NCI-H2196 (cell line): ENCODE results near the gene CASP5.
"Not testable (repeated sequence)": the region's sequence is repeated elsewhere in the genome, so short reads cannot be mapped to it uniquely, and the experiment has no call there.

Experiments
- DNase-seq: peaks from one replicate; lab custom pipeline; 2025; ENCODE audit not compliant: unreplicated experiment; lab: John Stamatoyannopoulos, UW

The CASP5 gene

DNA sequence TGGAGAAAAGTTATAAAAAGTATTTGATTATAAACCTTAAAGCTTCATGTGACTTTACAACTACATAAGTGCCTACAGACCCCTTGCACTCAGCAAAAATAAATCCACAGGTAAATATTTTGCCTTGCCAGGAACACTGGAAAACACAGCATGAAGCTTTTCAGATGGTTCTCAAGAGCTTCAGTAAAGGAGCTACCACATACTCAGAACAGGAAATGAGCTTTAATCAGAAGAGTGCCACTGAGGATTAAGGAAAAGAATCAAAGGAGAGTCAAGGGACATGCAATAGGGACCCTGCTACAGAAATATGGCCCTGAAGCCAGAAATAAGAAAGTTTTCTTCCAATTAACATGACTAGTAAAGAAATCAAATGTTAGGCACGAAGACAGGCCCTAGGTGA is 10.8 kb upstream of the CASP5 start:
- no peak for DNase-seq

DNA sequence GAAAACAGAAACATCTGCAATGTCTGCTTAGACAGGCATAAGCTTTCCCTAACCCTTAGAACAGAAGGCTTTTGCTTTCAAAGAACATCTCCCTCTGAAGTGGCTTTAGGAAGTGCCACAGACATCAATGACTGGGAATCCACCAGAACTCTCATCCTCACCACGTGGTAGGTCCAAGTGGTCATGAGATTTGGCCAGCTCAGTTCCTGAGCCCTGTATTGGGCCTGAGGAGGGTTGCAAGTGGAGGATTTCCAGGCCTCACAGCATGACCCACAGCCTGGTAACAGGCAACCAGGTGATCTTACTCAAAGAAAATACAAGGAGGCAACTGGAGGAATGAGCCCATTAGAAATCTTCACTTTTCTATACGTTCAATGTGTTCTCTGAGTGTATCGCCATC is 10.4 kb upstream of the CASP5 start:
- DNase-seq: no peak

DNA sequence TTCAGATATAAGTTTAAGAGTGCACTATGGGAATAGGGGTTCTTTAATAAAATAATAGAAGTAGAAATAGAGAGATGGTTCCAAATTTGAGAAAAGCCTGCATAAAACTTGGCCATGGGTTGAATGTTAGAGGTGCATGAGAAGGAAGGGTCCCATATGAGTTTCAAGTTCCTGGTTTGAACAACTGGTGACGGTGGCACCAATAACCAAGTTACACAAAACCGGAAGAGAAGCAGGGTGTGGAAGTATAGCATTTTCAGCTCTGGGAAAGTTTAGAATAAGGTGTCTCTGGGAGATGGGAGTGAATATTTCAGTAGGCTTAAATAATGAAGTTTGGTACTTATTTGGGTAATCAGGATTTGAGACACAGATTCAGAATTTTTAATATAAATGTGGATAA is 9.5 kb upstream of the CASP5 start:
- no peak for DNase-seq

DNA sequence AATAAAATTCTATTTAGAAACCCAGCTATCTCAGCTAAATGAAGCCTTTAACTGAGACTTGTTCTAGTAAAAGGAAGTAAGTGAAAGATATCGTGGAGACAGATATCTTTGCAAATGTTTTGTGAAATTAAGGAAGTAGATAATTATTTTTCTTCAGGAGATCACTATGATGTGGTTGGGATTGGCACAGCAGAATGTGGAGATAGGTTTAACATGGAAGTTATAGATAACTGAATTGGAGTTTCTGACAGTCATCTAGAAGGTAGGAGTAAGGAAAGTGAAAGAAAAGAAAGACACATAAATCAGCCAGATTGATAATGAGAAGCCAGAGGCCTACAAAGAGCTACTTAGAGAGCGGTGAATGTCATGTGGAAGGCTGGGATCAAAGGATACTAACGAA is 4.7 kb upstream of the CASP5 start:
- no peak for DNase-seq

DNA sequence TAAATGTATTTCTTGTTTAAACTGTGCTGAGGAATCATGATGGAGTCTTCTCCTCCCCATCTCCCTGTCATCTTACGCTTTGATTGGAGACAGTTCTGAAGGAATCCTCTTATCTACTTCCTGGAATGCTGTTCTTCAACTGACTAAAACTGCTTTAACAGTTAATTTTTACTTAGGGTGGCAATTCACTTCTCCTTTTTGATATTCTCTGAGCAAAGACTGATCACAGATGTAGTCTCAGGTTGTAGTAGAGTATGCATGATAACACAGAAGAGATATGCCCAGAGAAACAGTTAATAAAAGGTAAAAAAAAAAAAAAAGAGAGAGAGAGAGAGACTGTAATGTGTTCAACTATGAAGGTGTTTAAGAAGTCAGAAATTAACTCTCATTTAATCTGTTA is 1.4 kb upstream of the CASP5 start:
- no peak for DNase-seq

DNA sequence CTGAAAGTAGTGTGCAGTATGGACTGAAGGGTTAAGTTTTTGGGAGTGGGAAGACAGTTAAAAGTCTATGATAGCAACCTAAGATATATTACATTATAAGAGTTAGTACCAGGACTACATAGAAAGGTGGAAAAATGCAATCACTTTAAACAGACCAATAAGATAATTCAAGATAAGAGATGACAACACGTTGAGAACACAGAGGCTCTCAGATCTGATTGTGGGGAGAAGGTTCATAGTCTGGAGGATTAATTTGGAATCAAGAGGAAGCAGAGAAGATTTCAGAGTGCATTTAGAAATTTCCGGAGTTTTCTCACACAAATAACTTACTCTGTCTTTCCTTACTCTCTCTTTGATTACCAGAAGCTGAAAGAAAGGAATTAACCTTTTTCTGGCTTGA is 441 bp downstream of the CASP5 start:
- no peak for DNase-seq

DNA sequence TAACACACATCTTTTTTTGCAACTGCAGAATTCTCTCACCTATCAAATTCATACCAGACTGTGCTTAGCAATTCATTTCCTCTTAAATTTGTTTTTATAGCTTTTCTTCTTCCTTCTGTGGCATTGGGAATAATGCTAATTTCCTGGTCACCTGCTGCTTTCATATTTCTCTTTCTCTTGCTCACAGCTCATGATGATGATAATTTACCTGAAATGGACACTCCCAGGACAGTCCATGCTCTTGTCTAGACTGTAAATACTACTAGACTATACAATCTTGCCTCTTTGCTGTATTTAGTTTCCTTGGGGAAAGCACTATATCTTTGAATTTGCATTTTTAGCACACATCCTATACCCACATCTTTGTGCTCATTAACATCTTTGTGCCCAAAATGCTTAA is 15.5 kb downstream of the CASP5 start:
- DNase-seq: no peak

DNA sequence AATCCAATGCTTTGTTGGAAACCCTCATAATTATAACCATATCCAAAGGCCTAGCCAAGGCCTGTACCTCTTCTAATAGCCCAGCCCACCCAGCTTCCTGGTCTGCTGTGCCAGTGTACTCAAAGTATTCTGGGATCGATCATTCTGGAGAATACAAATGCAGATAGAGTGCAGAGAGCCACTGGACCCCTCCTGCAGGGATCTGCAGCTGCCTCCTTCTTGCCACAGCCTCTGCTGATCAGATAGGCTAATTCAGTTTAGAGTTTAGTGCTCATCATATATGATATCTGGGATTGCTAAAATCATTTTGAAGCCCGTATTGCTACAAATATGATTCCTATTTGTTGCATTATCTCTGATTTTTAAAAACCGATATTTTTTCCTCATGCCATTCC is 17.5 kb downstream of the CASP5 start:
- DNase-seq: no peak

DNA sequence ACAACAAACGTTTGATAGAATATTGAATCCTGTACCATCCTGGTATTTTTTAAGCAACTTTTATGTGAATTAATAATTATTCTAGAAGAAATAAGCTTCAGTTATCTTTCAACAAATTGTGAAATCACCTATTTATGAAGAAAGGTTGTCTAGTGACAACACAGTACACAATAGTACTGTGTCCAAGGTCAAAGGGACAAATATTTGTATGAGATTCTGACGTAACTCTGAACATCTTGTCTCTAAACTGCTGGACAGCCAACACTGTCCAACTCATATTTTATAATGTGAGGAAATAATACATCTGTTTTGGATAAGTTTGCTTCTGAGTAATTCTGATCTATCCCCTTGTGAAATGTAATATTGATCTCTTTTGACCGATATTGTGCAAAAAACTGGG is 18.9 kb downstream of the CASP5 start:
- DNase-seq: no peak

DNA sequence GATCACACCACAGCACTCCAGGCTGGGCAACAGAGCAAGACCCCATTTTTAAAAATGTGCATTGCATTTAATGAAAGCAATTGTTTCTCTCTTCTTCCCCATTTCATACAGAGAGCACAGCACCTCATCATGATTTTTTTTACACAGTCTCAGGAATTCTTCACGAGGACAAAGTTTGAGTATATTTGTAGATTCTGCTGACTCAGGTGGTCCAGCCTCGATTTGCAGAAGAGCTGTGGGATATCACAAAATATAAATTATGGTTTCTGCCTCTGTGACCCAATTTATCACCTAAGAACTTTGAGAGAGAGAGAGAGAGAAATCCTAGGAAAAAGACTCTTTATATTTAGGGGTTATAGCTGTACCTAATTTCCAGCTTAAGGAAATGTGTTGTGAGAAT is 19.8 kb downstream of the CASP5 start:
- DNase-seq: no peak

DNA sequence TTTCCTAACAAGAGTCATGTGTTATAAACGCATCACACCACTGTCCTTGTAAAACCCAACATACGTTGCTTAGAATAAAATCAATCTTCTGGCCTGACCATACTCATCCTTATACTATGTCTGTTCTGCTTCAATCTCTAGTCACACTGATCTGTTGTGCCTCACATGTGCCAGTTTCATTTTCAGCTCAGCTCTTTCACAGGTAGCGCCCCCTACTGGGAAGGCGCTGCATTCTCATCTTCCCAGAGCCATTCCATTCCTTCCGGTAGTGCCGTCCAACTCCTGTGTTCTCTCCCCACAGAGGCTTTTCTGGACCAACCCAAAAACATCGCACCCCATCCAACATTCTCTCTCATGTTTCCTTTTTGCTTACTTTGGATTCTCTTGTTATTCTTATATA is 22.2 kb downstream of the CASP5 start:
- no peak for DNase-seq

DNA sequence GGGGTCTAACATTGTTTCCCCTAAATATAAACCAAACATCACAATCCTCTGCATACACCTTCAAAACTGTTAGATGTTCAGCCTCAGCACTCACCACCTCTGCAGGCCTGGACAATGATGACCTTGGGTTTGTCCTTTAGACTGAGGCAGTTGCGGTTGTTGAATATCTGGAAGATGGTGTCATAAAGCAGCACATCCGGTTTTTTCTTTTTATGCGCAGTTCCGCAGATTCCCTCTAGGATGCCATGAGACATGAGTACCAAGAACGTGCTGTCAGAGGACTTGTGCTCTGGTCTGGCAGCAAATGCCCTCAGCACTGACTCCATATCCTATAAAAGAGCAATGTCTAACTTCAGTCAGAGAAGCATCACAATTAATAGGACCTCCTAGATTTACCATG is 22.8 kb downstream of the CASP5 start:
- no peak for DNase-seq

DNA sequence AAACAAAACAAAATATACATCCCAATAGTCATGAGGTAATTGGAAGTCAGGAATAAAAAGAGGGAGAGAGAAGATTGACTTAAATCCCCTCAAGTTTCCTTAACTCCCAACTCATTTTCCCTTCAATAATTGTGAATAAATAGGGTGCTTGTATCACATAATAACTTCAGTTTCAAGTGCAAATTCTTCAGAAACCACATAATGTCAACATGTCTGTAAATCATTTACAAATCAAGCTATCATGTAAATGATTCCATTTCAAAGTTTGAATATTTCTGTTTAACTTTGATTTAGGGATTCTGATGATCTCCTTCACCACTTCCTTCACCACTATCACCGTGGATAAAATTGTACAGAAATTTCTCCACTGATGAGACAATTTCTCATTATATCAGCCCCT is 23.2 kb downstream of the CASP5 start:
- DNase-seq: no peak

DNA sequence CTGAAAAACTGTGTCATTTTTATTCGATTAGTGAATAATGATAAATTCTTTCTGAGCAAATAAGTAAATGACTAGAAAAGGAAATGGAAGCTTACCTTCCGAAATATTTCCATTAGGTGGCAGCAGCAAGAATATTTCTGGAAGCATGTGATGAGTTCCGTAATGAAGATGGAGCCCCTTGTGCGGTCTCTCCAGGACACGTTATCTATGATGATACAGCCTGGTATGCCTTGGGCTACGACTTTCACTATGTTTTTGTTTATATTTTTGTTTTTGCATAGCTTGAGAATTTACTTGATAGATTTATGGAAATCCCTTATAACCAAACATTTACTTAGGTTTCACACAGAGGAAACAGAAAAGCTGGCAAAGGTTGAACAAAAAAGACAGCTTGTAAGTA is 25.7 kb downstream of the CASP5 start:
- DNase-seq: no peak

DNA sequence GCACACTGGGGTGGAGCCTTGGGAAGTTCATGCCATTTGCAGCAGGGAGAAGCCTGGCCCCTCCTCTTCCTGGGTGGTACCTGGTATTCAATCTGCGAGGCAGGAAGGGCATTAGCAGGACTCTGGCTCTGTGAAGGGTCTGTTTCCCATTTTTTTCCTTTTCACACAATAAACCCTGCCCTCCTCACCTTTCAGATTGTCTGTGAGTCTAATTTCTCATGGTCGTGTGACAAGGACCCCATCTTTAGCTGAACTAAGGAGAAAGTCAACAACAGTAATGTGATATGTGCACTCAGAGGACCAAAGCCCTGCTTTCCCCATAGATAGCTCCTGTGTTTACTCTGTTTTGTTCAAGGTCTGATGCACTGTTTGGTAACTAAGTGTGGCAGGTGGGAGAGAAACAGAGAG is 28.0 kb downstream of the CASP5 start:
- no peak for DNase-seq

DNA sequence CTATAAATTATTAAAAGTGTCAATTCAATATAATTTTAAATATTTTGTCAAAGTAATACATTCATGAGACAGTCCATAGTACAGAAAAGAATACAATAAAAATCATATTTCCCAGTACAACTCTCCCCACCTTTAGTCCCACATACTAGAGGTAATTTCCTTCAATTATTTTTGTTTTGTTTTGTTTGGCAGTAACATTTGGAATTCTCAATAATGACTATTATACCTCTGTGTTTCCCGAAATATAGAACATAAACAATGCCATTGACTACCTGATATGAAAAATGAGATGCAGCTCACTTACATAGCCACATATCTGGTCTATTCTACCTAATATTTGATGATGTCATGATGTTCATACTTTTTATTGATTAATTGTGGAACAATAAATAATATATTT is 30.2 kb downstream of the CASP5 start:
- DNase-seq: no peak

DNA sequence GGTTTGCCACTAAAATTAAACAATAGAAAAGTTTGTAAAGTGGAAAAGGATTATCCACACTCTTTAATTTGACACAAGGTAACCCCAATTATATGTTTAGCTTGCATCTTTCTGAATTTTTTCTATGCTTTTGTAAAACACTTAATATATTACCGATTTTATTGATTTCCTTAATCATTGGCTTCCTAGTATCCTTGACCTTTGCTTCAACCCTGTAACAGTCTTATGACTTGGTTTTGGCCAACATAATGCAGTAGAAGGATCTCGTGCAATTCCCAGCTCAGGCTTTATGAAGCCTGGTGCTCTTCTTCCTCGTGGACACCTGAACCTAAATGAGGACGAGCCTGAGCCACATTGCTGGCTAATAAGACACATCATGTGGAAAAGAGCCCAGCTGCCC is 31.0 kb downstream of the CASP5 start:
- DNase-seq: no peak

DNA sequence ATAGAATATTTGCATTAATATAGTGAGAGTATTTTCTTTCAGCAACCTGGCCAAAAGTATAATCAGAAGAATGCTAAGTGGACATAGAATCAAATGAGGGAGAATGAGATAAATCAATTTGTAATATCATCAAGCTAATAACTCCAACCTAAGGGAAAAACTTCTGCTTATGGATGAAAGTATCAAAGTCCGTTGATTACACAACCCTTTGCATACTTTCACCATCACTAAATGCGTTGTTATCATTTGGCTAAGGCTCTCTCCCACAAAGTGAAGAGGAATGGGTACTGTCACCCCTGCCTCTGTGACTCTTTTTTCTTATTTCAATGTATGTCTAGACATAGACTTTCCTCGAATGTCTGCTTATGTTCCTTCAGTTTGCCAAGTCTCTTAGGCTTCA is 38.2 kb downstream of the CASP5 start:
- DNase-seq: no peak

DNA sequence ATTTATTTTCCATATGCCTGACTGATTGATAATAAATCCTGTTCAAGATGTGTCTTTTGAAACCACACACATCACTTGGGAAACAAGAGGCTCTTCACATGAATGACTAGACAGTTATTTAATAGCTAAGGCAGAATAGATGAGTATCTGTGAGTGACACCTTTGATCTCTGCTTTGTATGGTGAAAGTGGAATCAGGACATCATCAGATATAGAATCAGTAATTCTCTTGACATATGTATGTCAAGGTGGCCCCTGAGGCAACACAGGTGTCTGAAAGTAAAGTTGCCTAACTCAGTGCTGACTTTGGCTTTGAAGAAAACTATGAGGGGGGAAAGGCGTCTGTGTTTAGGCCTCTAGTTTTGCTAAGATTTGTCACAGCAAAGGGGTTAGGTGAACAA is 43.1 kb downstream of the CASP5 start:
- DNase-seq: no peak

DNA sequence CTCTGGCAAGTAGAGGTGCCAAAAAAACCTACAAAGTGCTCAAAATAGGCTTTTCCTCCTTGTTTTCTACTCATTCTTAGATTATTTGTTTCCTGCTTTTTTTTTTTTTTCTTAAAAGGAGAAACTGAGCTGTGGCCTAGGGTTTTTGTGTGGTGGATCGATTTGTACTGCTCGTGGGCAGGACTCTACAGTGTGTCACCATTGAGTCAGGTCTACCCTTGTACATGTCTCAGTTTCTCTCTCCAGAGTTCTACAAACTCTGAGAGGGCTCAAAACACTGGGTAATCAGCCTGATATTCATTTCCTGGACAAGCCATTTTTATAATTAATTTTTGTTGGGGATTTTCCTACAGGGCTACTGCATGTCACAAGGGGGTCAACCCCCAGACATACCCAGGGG is 49.4 kb downstream of the CASP5 start:
- no peak for DNase-seq

DNA sequence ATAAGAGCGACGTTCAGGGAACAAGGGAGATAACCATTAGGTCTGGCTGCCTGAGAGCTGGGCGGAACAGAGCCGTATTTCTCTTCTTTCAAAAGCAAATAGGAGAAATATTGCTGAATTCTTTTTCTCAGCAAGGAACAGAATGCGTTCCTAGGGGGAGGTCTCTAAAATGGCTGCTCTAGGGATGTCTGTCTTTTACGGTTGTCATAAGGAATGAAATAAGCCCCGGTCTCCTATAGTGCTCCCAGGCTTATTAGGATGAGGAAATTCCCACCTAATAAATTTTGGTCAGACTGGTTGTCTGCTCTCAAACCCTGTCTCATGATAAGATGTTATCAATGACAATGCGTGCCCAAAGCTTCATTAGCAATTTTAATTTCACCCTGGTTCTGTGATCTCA is 50.0 kb downstream of the CASP5 start:
- DNase-seq: not testable (repeated sequence)

DNA sequence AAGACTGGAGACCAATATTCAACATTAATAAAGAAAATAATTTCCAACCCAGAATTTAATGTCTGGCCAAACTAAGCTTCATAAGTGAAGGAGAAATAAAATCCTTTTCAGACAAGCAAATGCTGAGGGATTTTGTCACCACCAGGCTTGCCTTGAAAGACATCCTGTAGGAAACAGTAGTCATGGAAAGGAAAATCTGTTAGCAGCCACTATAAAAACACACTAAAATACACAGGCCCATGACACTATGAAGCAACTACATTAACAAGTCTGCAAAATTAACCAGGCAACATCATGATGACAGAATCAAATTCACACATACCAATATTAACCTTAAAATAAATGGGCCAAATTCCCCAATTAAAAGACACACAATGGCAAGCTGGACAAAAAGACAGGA is 52.2 kb downstream of the CASP5 start:
- DNase-seq: no peak

DNA sequence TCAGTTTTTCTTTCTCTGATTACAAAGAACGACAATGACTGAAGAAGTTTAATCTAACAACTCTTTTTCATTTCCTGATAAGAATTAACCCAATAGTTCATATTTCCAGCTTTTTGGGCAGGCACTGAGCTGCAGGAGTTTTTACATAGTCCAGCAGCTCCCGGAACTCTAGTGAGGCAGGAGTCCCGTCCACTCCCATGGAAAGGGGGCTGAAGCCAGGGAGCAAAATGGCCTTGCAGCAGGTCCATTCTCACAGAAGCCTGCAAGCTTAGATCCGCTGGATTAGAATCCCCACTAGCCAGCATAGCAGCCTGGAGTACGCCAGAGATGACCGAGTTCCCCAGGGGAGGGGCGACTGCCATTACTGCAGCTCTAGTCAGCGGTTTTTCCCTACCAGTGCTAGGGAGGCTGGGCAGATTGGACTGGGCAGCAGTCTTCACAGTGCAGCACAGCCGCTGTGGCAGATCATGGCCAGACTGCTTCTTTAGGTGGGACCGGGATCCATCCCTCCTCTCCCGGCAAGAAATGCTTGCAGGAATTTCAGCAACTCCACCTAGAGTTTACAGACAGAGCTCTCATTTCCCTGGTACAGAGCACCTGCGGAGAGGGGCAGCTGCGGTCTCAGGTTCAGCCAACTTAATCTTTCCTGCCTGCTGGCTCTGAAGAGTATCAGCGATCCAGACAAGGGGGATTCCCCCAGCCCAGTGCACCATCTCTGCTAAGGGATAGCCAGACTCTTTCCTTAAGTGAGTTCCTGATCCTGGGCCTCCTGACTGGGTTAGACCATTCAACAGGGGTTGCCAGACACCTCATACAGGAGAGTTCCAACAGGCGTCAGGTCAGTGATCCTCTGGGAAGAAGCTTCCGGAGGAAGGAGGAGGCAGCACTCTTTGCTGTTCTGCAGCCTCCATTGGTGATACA is 53.9 kb downstream of the CASP5 start:
- no peak for DNase-seq
